Hepatocyte (in vitro differentiated cells): ENCODE data around the gene SLCO3A1. TPM values are rescaled to one million over a fixed set of nuclear protein-coding genes. Genes with fewer than 3 reads are reported as not detected.

Experiments
- DNase-seq: peaks from one replicate; pipeline ENCODE4 v3.0.0-alpha.2; 2016; ENCODE audit warnings: low spot score
- H2AFZ ChIP-seq: fragments of 200-600 bp; sonication (generic); 2 replicates; pipeline ENCODE4 v1.6.0; 2016; ENCODE audit warnings: antibody characterized with exemption, mild to moderate bottlenecking
- H3K27ac ChIP-seq: fragments of 200-600 bp; sonication (generic); 2 replicates; pipeline ENCODE4 v1.5.1; 2016; ENCODE audit warnings: mild to moderate bottlenecking
- H3K27me3 ChIP-seq: fragments of 200-600 bp; sonication (generic); 2 replicates; pipeline ENCODE4 v1.6.1; 2016
- H3K36me3 ChIP-seq: fragments of 200-600 bp; sonication (generic); replicated peaks from 2 replicates; pipeline ENCODE4 v1.5.1; 2016; ENCODE audit warnings: low read depth; ENCODE audit not compliant: insufficient read depth
- H3K4me1 ChIP-seq: fragments of 200-600 bp; sonication (generic); 2 replicates; pipeline ENCODE4 v1.5.1; 2016; ENCODE audit warnings: mild to moderate bottlenecking, moderate library complexity; ENCODE audit not compliant: insufficient read depth
- H3K4me2 ChIP-seq: fragments of 200-600 bp; sonication (generic); 2 replicates; pipeline ENCODE4 v1.6.0; 2016
- H3K4me3 ChIP-seq: fragments of 200-600 bp; sonication (generic); 2 replicates; pipeline ENCODE4 v1.5.1; 2016; ENCODE audit warnings: mild to moderate bottlenecking
- H3K79me2 ChIP-seq: fragments of 200-600 bp; sonication (generic); 2 replicates; pipeline ENCODE4 v1.6.0; 2017; ENCODE audit warnings: mild to moderate bottlenecking
- H3K9me2 ChIP-seq: fragments of 200-600 bp; sonication (generic); replicated peaks from 2 replicates; pipeline ENCODE4 v1.6.0; 2017; ENCODE audit warnings: mild to moderate bottlenecking; ENCODE audit not compliant: insufficient read depth
- H3K9me3 ChIP-seq: fragments of 200-600 bp; sonication (generic); 2 replicates; pipeline ENCODE4 v1.5.1; 2016; ENCODE audit warnings: low read depth, mild to moderate bottlenecking
- H4K20me1 ChIP-seq: fragments of 200-600 bp; sonication (generic); 2 replicates; pipeline ENCODE4 v1.6.0; 2016; ENCODE audit warnings: mild to moderate bottlenecking; ENCODE audit not compliant: insufficient read depth, poor library complexity, severe bottlenecking
- CTCF ChIP-seq: fragments of 200-600 bp; sonication (generic); IDR thresholded peaks from 2 replicates; pipeline ENCODE4 v1.5.1; 2016; ENCODE audit warnings: antibody characterized with exemption, mild to moderate bottlenecking; ENCODE audit not compliant: poor library complexity
- EZH2 ChIP-seq: fragments of 200-600 bp; sonication (generic); IDR thresholded peaks from 2 replicates; pipeline ENCODE4 v1.6.1; 2016; ENCODE audit warnings: antibody characterized with exemption, mild to moderate bottlenecking, borderline replicate concordance
- EZH2phosphoT487 ChIP-seq: fragments of 200-600 bp; sonication (generic); IDR thresholded peaks from one replicate; pipeline ENCODE4 v1.6.1; 2018; ENCODE audit warnings: antibody characterized with exemption, mild to moderate bottlenecking, low read depth, moderate library complexity; ENCODE audit not compliant: unreplicated experiment, severe bottlenecking
- WGBS: methylation state at CpG from one replicate; pipeline ENCODE4 v1.1.6; 2016; ENCODE audit warnings: low lambda C conversion rate; ENCODE audit errors: missing lambda C conversion rate; 5-methylcytosine and 5-hydroxymethylcytosine counted together
- polyA plus RNA-seq: library from polyadenylated mRNA; unstranded; fragments of >200 nt; fragmentation: Nextera tagmentation; extraction: Ambion mirVana; gene quantifications from 2 replicates; pipeline ENCODE4 v1.2.1, GENCODE V29; 2016
- total RNA-seq: library from RNA; depleted of rRNA; stranded (reverse); fragments of >200 nt; gene quantifications from 2 replicates; pipeline ENCODE4 v1.2.3, GENCODE V29; 2014

Gene SLCO3A1
- total and polyA plus RNA-seq, 2 experiments from 2014 or later = 1.3 to 5.4 TPM

GRCh38 chr15:91833056-91833455 lies 20.5 kb upstream of the SLCO3A1 start:
- no peaks in the 10 kb centered on the region for H3K4me1 ChIP-seq
- no peaks in the 10 kb centered on the region for H4K20me1 ChIP-seq
- no peak for DNase-seq
- no peak overlapping the region for H2AFZ ChIP-seq
- no peaks in the 10 kb centered on the region for H3K9me2 ChIP-seq
- H3K9me3 ChIP-seq = no peaks in the 10 kb centered on the region
- H3K79me2 ChIP-seq = no peaks in the 10 kb centered on the region
- H3K36me3 ChIP-seq = no peaks in the 10 kb centered on the region
- H3K4me3 ChIP-seq = no peak overlapping the region
- H3K27me3 ChIP-seq = peaks cover 2% of the 10 kb centered on the region
- 91% methylated on average over 2 of the region's 2 CpGs for WGBS
- H3K4me2 ChIP-seq = no peak overlapping the region
- no peak overlapping the region for H3K27ac ChIP-seq
- TF ChIP-seq EZH2 = no peak
- no peak for TF ChIP-seq CTCF
- no peak for TF ChIP-seq EZH2phosphoT487

- Histone ChIP-seq H3K27me3 (peaks cover 13% of the 10 kb centered on the region), H2AFZ (no peak overlapping the region), H3K4me1 (no peaks in the 10 kb centered on the region), H4K20me1 (no peaks in the 10 kb centered on the region), H3K4me2 (no peak overlapping the region), H3K9me2 (no peaks in the 10 kb centered on the region), H3K79me2 (no peaks in the 10 kb centered on the region), H3K4me3 (no peak overlapping the region), H3K9me3 (no peaks in the 10 kb centered on the region), H3K36me3 (no peaks in the 10 kb centered on the region), H3K27ac (no peak overlapping the region)
- TF ChIP-seq EZH2phosphoT487 (no peak), EZH2 (no peak), CTCF (no peak)
- 64% methylated on average over 6 of the region's 6 CpGs for WGBS
- DNase-seq = no peak
Observed at GRCh38 chr15:91839867-91840266, 13.6 kb upstream of the SLCO3A1 start.

- WGBS = 90% methylated on average over 3 of the region's 3 CpGs
- H3K9me2 ChIP-seq = no peaks in the 10 kb centered on the region
- TF ChIP-seq EZH2phosphoT487 (no peak), CTCF (no peak), EZH2 (no peak)
Observed at GRCh38 chr15:91841861-91842260, 11.6 kb upstream of the SLCO3A1 start.

GRCh38 chr15:91844341-91844740 lies 9.2 kb upstream of the SLCO3A1 start:
- no peak for TF ChIP-seq CTCF
- peaks cover 18% of the 10 kb centered on the region for H3K27me3 ChIP-seq
- H3K27ac ChIP-seq = no peak overlapping the region
- H3K9me2 ChIP-seq = no peaks in the 10 kb centered on the region
- no peaks in the 10 kb centered on the region for H3K36me3 ChIP-seq
- no peak for DNase-seq
- no peak overlapping the region for H3K4me3 ChIP-seq
- H3K9me3 ChIP-seq = no peaks in the 10 kb centered on the region
- H3K79me2 ChIP-seq = no peaks in the 10 kb centered on the region
- H2AFZ ChIP-seq = no peak overlapping the region
- whole genome bisulfite sequencing = 86% methylated on average over 3 of the region's 3 CpGs
- no peak overlapping the region for H3K4me2 ChIP-seq
- H3K4me1 ChIP-seq = no peaks in the 10 kb centered on the region
- no peaks in the 10 kb centered on the region for H4K20me1 ChIP-seq

More at GRCh38 chr15:91841861-91842260, 11.6 kb upstream of the SLCO3A1 start:
- Histone ChIP-seq H3K36me3 (no peaks in the 10 kb centered on the region), H3K4me1 (no peaks in the 10 kb centered on the region), H3K27ac (no peak overlapping the region), H3K9me3 (no peaks in the 10 kb centered on the region), H3K4me2 (no peak overlapping the region), H3K4me3 (no peak overlapping the region), H3K79me2 (no peaks in the 10 kb centered on the region), H3K27me3 (peaks cover 23% of the 10 kb centered on the region), H4K20me1 (no peaks in the 10 kb centered on the region), H2AFZ (no peak overlapping the region)
- no peak for DNase-seq
